Neural cell (in vitro differentiated cells): ENCODE data around the gene ST3GAL4.

Source experiments
- CTCF ChIP-seq: fragments of 450-650 bp; IDR thresholded peaks from 2 replicates; pipeline ENCODE4 v1.5.1; 2014; ENCODE audit warnings: antibody characterized with exemption, mild to moderate bottlenecking, moderate library complexity; ENCODE audit not compliant: poor library complexity, severe bottlenecking
- EP300 ChIP-seq: fragments of 450-650 bp; conservative IDR thresholded peaks from 2 replicates; pipeline ENCODE4 v1.6.1; 2014; ENCODE audit warnings: antibody characterized with exemption, mild to moderate bottlenecking, moderate library complexity; ENCODE audit not compliant: poor library complexity, severe bottlenecking
- EZH2 ChIP-seq: fragments of 200-600, 300-800 bp; shearing (Covaris generic), sonication (generic); IDR thresholded peaks from 2 replicates; pipeline ENCODE4 v1.6.1; 2014; ENCODE audit warnings: antibody characterized with exemption, low read length, borderline replicate concordance, mild to moderate bottlenecking; ENCODE audit not compliant: insufficient read depth, poor library complexity, severe bottlenecking
- POLR2AphosphoS5 ChIP-seq: IDR thresholded peaks from 2 replicates; pipeline ENCODE4 v1.6.1; 2012
- REST ChIP-seq: IDR thresholded peaks from 2 replicates; pipeline ENCODE4 v1.6.1; 2012; ENCODE audit warnings: borderline replicate concordance
- SMC3 ChIP-seq: fragments of 450-650 bp; conservative IDR thresholded peaks from 2 replicates; pipeline ENCODE4 v1.6.1; 2014; ENCODE audit warnings: antibody characterized with exemption, mild to moderate bottlenecking, moderate library complexity; ENCODE audit not compliant: poor library complexity

GRCh38 chr11:126345283-126345682, 10.2 kb upstream of the ST3GAL4 start:
- no peak for TF ChIP-seq CTCF
- TF ChIP-seq POLR2AphosphoS5, result no peak
- no peak for TF ChIP-seq EP300
- TF ChIP-seq REST, result no peak
- no peak for TF ChIP-seq EZH2
- no peak for TF ChIP-seq SMC3
